H1 (cell line): ENCODE results near the gene GSTO1.

Experiments used
- CTCF ChIP-seq, 3 experiments: IDR thresholded peaks; 1 replicate in 2 of 3; 2 replicates in 1 of 3; pipeline versions ENCODE4 v1.5.1 to v1.6.1; 2011; ENCODE audit warnings: low read length in 3 of 3, mild to moderate bottlenecking in 3 of 3, inconsistent platforms in 2 of 3, low read depth in 1 of 3, moderate library complexity in 1 of 3; ENCODE audit not compliant: insufficient read depth in 1 of 3; ENCODE audit errors: control extremely low read depth in 1 of 3
- EGR1 ChIP-seq: IDR thresholded peaks from 2 replicates; pipeline ENCODE4 v1.6.1; 2011; ENCODE audit warnings: low read depth, low read length, borderline replicate concordance
- MAFK ChIP-seq: IDR thresholded peaks from 2 replicates; pipeline ENCODE4 v1.6.1; 2012; ENCODE audit warnings: low read depth, mild to moderate bottlenecking, improper control_type of control experiment, low read length
- POLR2A ChIP-seq, 2 experiments: IDR thresholded peaks; 1 replicate in 1 of 2; 2 replicates in 1 of 2; pipeline ENCODE4 v1.6.1; 2011; ENCODE audit warnings: low read depth in 2 of 2, low read length in 2 of 2, mild to moderate bottlenecking in 2 of 2; ENCODE audit errors: control extremely low read depth in 1 of 2

- TF ChIP-seq POLR2A (IDR thresholded peaks at IDR 0.05; ENCODE audit: control extremely low read depth in 1 of 2, low read depth in 2 of 2, low read length in 2 of 2): no peak
- no peak for TF ChIP-seq MAFK
- no peak for TF ChIP-seq CTCF (IDR thresholded peaks at IDR 0.05; ENCODE audit: control extremely low read depth in 1 of 3, insufficient read depth in 1 of 3, low read depth in 1 of 3, low read length in 3 of 3)
- TF ChIP-seq EGR1: no peak
These were observed 19.8 kb upstream of the GSTO1 start for GRCh38 chr10:104234934-104235333.
